A172 (cell line): ENCODE measurements around the gene CERS6. TPM values are rescaled to one million over a fixed set of nuclear protein-coding genes. Genes with fewer than 3 reads are reported as not detected.

Source experiments
- total RNA-seq: library from RNA; depleted of rRNA; stranded (reverse); fragments of >200 nt; shearing (Covaris generic); gene quantifications from 2 replicates; pipeline ENCODE4 v1.2.3, GENCODE V29; 2014; rRNA removed

CERS6 gene
- total RNA-seq, 1 experiment from 2014 or later = 25.4 TPM

Other genes starting within 250 kb of the CERS6 start
- gene STK39, start 208.7 kb upstream of the CERS6 start, total RNA-seq = 35.3 and 37.5 TPM in 2 replicates